Measurements from ENCODE around the gene SCYL2.

Gene SCYL2

DNA sequence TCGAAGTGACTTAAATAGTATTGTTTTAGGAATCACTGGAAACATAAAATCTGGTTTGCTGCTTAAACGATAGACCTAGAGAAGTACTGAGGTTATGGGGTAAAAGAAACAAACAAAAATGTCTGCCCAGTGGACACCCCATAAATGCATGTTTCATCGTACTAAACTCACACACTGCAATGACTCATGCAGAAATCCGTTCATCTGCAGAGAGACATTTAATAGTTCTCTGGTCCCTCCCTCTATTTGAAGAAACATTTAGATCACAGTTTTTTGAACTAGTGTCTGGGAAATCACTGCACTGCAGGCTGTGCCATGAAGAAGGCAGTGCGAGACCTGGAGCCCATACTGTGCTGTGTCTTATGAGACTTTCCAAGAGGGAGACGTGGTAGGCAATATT is 115.4 kb downstream of the SCYL2 start:
- DNase-seq = no peak

DNA sequence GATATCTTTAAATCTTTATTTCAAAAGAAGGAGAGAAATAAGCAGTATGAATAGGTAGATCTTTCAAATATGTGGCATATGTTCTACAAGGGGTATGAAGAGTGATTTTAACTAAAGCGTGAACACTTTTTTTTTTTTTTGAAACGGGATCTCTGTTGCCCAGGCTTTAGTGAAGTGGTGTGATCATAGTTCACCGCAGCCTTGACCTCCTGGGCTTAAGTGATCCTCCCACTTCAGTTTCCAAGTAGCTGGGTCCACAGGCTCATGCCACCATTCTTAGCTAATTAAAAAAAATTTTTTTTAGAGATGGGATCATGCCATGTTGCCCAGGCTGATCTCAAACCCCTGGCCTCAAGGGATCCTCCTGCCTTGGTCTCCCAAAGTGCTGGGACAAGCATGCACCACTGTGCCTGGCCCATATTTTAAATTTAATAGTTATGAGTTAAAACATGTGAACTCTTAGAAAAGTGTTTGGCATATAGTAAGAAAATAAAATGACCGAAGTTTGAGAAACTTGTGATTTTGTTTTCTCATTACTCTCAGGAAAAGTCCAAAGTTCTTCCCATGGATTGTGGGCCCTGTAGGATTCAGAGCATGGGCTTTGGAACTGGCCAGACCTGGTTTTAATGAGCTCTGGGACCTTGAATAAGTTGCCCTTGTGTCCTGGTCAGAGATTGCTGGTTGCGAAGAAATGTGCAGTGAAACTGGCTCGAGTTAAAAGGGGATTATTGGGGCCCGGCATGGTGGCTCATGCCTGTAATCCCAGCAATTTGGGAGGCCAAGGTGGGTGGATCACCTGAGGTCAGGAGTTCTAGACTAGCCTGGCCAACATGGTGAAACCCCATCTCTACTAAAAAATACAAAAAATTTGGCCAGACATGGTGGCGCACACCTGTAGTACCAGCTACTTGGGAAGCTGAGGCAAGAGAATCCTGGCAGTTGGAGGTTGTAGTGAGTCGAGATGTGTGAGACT is 116.9 kb downstream of the SCYL2 start:
- DNase-seq = no peak

DNA sequence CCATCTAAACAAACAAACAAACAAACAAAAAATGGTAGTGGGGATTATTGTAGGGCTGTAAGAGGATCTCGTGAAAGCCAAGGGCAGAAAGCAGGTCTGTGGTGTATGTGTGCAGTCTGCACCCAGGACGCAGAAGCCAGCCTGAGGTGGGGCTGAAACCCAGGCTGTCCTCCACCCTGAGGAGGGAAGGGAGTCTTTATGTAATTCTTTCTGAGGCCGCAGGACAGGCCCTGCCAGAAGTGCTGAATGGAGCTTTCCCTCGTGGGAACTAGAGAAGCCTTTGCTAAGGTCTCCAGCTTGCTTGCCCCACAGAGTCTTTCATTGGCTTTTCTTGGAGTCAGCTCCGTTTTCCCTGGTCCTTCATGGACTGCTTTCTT is 117.6 kb downstream of the SCYL2 start:
- DNase-seq = no peak

DNA sequence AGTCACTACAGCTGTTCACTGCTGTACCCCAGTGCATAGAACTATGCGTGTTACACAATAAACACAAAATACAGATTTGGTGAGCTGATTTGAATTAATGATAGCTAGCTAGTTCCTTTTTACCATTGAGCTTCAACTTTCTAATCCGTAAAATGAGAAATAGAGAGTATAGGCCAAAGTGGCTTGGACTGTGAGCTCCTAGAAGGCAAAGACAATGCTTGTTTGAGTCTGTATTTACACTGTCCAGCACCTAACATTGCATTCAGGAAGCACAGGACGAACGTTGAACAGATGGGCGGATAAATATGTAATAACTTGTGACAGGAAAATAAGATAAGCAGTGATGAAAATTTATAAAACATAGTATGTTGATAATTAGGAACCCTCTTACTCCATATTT is 121.4 kb downstream of the SCYL2 start:
- no peak for DNase-seq

Measured in activated CD4-positive, alpha-beta T cell treated with anti-CD3 and anti-CD28 coated beads, Interleukin-2, amount 50 U/mL, for 16 hours (primary cell).